Gastrocnemius medialis (tissue), 4 donors: Measurements from ENCODE around the gene CLNK. TPM values are rescaled to one million over a fixed set of nuclear protein-coding genes. Genes with fewer than 3 reads are reported as not detected.

ENCODE experiments used
- ATAC-seq, 2 donors: fragments of 150-250 bp; one replicate each; pipeline ENCODE4 v1.9.1; 2016
- DNase-seq, 2 donors: peaks; one replicate each; pipeline ENCODE4 v3.0.0-alpha.2; 2019
- H3K27ac ChIP-seq, 4 donors: fragments of 200-600 bp; sonication (generic); 1 replicate in 1 of 4; 2 replicates in 3 of 4; pipeline ENCODE4 v1.5.1; 2016 to 2018; ENCODE audit warnings: mild to moderate bottlenecking in 2 of 4, moderate library complexity in 1 of 4
- H3K27me3 ChIP-seq, 3 donors: fragments of 200-600 bp; sonication (generic) in 2 of 3; 1 replicate in 1 of 3; 2 replicates in 2 of 3; pipeline versions ENCODE4 v1.5.1 to v1.6.0; 2016 to 2019; ENCODE audit warnings: mild to moderate bottlenecking in 1 of 3, moderate library complexity in 1 of 3
- H3K36me3 ChIP-seq, 2 donors: fragments of 200-600 bp; sonication (generic) in 1 of 2; one replicate each; pipeline ENCODE4 v1.5.1; 2017 to 2018
- H3K4me1 ChIP-seq, 2 donors: fragments of 200-600 bp; sonication (generic) in 1 of 2; one replicate each; pipeline ENCODE4 v1.5.1; 2016 to 2017; ENCODE audit warnings: mild to moderate bottlenecking in 2 of 2
- H3K4me3 ChIP-seq, 4 donors: fragments of 200-600 bp; sonication (generic) in 3 of 4; 1 replicate in 1 of 4; 2 replicates in 3 of 4; pipeline ENCODE4 v1.5.1; 2016 to 2019; ENCODE audit warnings: mild to moderate bottlenecking in 2 of 4
- H3K9me3 ChIP-seq, 3 donors: fragments of 200-600 bp; sonication (generic) in 2 of 3; 1 replicate in 1 of 3; 2 replicates in 2 of 3; pipeline ENCODE4 v1.5.1; 2016 to 2019
- POLR2A ChIP-seq, 2 donors: fragments of 450-650 bp; IDR thresholded peaks; one replicate each; pipeline ENCODE4 v1.6.1; 2017; ENCODE audit warnings: antibody characterized with exemption in 2 of 2, mild to moderate bottlenecking in 2 of 2, moderate library complexity in 2 of 2
- in situ Hi-C, 4 donors: fragments of 200-750 bp; cut with MboI; loops; one replicate each; pipeline versions ENCODE4 v1.15.0 to v1.8.0; 2017; ENCODE audit warnings: low sequenced_read_pairs in 4 of 4
- intact Hi-C: fragments of 100-400 bp; cut with DNase I; formaldehyde crosslinking; loops from one replicate; pipeline ENCODE4 v1.15.1; 2023; ENCODE audit warnings: low total_unique reads
- total RNA-seq, 4 donors: library from RNA; depleted of rRNA; stranded (reverse); fragments of >200 nt; gene quantifications; one replicate each; pipeline versions ENCODE4 v1.1.0 to v1.2.3, GENCODE V29; 2016
- TF ChIP-seq, protein P1 (sequence below), 5 experiments: fragments of 450-650 bp in 3 of 5; fragments of 200-600 bp in 2 of 5; sonication (generic) in 2 of 5; IDR thresholded peaks in 4 of 5; conservative IDR thresholded peaks in 1 of 5; 1 replicate in 4 of 5; 2 replicates in 1 of 5; pipeline ENCODE4 v1.5.1; 2016 to 2019; ENCODE audit warnings: antibody characterized with exemption in 5 of 5, mild to moderate bottlenecking in 3 of 5, moderate library complexity in 3 of 5

CLNK gene
- total RNA-seq, 4 donors from 2014 or later = not detected

DNA sequence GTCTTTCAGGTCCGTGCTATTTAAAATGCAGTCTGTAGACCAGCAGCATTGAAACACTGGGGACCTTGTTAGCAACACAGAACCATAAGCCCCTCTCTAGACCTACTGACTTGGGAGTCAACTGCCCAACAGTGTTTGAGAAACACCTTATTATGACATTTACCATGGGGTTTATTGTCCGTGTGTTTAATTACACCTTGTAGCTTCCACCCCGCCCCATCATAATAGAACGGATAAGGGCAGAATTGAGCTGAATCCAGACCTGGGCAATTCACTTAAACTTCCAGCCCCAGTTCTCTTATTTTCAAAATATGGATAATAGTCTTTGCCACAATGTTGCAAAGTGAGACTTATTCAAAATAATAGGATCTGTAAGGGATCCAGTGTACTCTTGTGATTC lies 30.6 kb upstream of the CLNK start:
- no peaks in the 10 kb centered on the region for H3K36me3 ChIP-seq
- no peaks in the 10 kb centered on the region for H3K27me3 ChIP-seq
- no peak for DNase-seq
- no peak overlapping the region for H3K27ac ChIP-seq
- H3K4me1 ChIP-seq = no peaks in the 10 kb centered on the region
- no peaks in the 10 kb centered on the region for H3K9me3 ChIP-seq
- intact Hi-C loops (no loop called here), in situ Hi-C loops (no loop called here)
- TF ChIP-seq, protein P1, sequence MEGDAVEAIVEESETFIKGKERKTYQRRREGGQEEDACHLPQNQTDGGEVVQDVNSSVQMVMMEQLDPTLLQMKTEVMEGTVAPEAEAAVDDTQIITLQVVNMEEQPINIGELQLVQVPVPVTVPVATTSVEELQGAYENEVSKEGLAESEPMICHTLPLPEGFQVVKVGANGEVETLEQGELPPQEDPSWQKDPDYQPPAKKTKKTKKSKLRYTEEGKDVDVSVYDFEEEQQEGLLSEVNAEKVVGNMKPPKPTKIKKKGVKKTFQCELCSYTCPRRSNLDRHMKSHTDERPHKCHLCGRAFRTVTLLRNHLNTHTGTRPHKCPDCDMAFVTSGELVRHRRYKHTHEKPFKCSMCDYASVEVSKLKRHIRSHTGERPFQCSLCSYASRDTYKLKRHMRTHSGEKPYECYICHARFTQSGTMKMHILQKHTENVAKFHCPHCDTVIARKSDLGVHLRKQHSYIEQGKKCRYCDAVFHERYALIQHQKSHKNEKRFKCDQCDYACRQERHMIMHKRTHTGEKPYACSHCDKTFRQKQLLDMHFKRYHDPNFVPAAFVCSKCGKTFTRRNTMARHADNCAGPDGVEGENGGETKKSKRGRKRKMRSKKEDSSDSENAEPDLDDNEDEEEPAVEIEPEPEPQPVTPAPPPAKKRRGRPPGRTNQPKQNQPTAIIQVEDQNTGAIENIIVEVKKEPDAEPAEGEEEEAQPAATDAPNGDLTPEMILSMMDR (IDR thresholded peaks at IDR 0.05 in 4 of 5, conservative IDR thresholded peaks at IDR 0.05 in 1 of 5) = no peak
- TF ChIP-seq POLR2A (IDR thresholded peaks at IDR 0.05) = no peak
- H3K4me3 ChIP-seq = no peak overlapping the region
- ATAC-seq = no peak

DNA sequence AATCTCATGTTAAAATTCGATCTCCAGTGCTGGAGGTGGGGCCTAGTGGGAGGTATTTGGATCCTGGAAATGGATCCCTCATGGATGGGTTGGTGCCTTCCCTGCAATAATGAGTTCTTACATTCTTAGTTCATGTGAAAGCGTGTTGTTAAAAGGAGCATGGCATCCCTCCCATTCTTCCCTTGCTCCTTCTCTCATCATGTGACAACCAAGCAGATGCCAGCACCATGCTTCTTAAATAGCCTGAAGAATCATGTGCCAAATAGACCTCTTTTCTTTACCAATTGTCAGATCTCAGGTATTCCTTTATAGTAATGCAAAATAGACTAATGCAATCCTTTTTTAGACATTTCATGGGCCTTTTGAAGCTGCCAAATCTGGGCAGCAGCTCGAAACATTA lies 29.0 kb upstream of the CLNK start:
- in situ Hi-C loops (no loop called here), intact Hi-C loops (no loop called here)
- H3K27ac ChIP-seq = no peak overlapping the region
- no peaks in the 10 kb centered on the region for H3K4me1 ChIP-seq
- H3K27me3 ChIP-seq = no peaks in the 10 kb centered on the region
- TF ChIP-seq, protein P1 (IDR thresholded peaks at IDR 0.05 in 4 of 5, conservative IDR thresholded peaks at IDR 0.05 in 1 of 5) = no peak
- no peak for TF ChIP-seq POLR2A (IDR thresholded peaks at IDR 0.05)
- DNase-seq = no peak
- ATAC-seq = no peak
- no peak overlapping the region for H3K4me3 ChIP-seq
- no peaks in the 10 kb centered on the region for H3K9me3 ChIP-seq
- H3K36me3 ChIP-seq = no peaks in the 10 kb centered on the region

DNA sequence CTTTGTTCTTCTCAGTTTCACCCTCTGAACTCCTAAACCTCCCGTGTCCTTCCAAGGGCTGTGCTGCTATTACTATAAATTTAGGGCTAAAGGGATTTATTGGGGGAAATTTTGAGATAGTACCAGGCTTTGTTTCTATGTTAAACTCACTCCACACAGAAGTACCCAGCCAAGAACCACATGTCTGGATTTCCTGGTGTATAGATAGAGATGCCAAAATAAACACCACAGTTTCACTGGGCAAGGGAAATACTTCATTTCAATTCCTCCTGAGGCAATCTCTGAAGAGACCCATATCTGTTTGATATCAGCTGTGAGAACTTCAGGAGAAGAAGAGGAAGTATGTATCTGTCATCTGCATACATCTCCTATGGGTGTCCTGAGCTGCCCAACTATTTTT lies 21.7 kb upstream of the CLNK start:
- Histone ChIP-seq H3K36me3 (no peaks in the 10 kb centered on the region), H3K9me3 (no peaks in the 10 kb centered on the region), H3K4me1 (no peaks in the 10 kb centered on the region), H3K4me3 (no peak overlapping the region), H3K27ac (no peak overlapping the region), H3K27me3 (no peaks in the 10 kb centered on the region)
- no peak for ATAC-seq
- in situ Hi-C loops = no loop called here
- TF ChIP-seq, protein P1 (IDR thresholded peaks at IDR 0.05 in 4 of 5, conservative IDR thresholded peaks at IDR 0.05 in 1 of 5) = no peak
- no peak for TF ChIP-seq POLR2A (IDR thresholded peaks at IDR 0.05)
- intact Hi-C loops = no loop called here
- no peak for DNase-seq

DNA sequence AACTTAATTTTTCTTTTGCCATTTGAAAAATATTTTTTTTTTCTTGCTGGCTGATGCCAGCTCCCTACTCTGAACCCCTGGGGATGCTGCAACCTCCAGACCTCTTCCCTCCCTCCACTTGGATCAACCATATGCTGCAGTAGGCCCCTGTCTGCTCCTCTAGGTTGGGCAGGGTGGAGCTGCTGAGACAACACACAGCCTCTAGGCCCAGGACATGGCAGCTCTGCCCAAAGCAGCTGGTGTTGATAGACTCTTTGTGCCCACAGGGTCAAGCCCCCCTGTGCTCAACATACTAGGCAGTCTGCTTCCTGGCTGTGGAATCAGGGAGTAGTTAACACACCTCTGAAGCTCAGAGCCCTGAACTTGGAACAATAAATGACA lies 19.9 kb upstream of the CLNK start:
- Histone ChIP-seq H3K36me3 (no peaks in the 10 kb centered on the region), H3K27me3 (no peaks in the 10 kb centered on the region), H3K9me3 (no peaks in the 10 kb centered on the region), H3K27ac (no peak overlapping the region), H3K4me1 (no peaks in the 10 kb centered on the region), H3K4me3 (no peak overlapping the region)
- intact Hi-C loops (no loop called here), in situ Hi-C loops (no loop called here)
- no peak for TF ChIP-seq POLR2A (IDR thresholded peaks at IDR 0.05)
- TF ChIP-seq, protein P1 (IDR thresholded peaks at IDR 0.05 in 4 of 5, conservative IDR thresholded peaks at IDR 0.05 in 1 of 5) = no peak
- DNase-seq = no peak
- ATAC-seq = no peak

DNA sequence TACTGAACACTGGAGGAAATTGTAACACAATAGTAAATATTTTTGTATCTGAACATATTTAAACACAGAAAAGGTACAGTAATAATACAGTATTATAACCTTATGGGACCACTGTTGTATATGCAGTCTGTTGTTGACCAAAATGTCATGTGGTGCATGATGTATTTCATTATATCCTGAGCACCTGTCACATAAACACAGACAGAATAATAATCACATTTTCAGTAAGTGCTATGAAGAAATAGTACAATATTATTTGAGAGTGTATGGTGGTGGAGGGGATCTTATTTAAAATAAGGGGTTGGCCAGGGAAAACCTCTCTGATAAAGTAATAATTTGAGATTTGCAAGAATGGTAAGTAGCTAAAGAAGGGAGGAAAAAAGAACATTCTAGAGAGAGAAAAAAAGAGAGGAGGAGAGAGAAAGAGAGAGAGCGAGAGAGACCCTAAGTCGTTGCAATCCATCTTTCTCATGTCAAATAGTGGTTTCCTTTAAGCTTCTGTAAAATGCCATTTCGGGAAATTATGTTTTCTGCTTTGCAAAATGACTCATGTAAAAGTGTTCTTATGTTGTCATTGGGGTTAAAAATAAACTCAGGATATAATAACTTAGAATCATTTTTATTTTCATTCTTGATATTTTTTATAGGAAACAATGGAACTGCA lies 19.3 kb upstream of the CLNK start:
- TF ChIP-seq, protein P1 (IDR thresholded peaks at IDR 0.05 in 4 of 5, conservative IDR thresholded peaks at IDR 0.05 in 1 of 5) = no peak
- no peak for TF ChIP-seq POLR2A (IDR thresholded peaks at IDR 0.05)
- DNase-seq = no peak
- ATAC-seq = no peak
- Histone ChIP-seq H3K9me3 (no peaks in the 10 kb centered on the region), H3K4me3 (no peak overlapping the region), H3K27ac (no peak overlapping the region), H3K27me3 (no peaks in the 10 kb centered on the region), H3K36me3 (no peaks in the 10 kb centered on the region), H3K4me1 (no peaks in the 10 kb centered on the region)
- intact Hi-C loops (no loop called here), in situ Hi-C loops (no loop called here)
